HEK293T (cell line): ENCODE data around the gene ETV6.

Experiments
- CTCF ChIA-PET: fragments of 350-600 bp; formaldehyde crosslinking; extraction: SDS; loops from one replicate; lab custom pipeline; 2021; ENCODE audit warnings: antibody characterized with exemption, inconsistent platforms; lab: Yijun Ruan, JAX
- POLR2A ChIA-PET: fragments of 350-600 bp; formaldehyde crosslinking; extraction: SDS; loops from one replicate; lab custom pipeline; 2020; ENCODE audit warnings: antibody characterized with exemption, inconsistent platforms; lab: Yijun Ruan, JAX
- DNase-seq: peaks from one replicate; pipeline ENCODE4 v3.0.0; 2012; ENCODE audit warnings: mixed read lengths; ENCODE audit errors: extremely low spot score
- ARNT ChIP-seq: fragments of 450-650 bp; IDR thresholded peaks from 2 replicates; pipeline ENCODE4 v1.6.1; 2017; ENCODE audit warnings: mild to moderate bottlenecking
- BHLHE40 ChIP-seq: fragments of 450-650 bp; IDR thresholded peaks from 2 replicates; pipeline ENCODE4 v1.6.1; 2016; ENCODE audit warnings: mild to moderate bottlenecking, moderate library complexity, borderline replicate concordance
- CTBP1 ChIP-seq: fragments of 450-650 bp; IDR thresholded peaks from 2 replicates; pipeline ENCODE4 v1.6.1; 2016; ENCODE audit warnings: borderline replicate concordance
- ELF4 ChIP-seq: fragments of 450-650 bp; IDR thresholded peaks from 2 replicates; pipeline ENCODE4 v1.6.1; 2017; ENCODE audit warnings: antibody characterized with exemption
- FOXA1 ChIP-seq: fragments of 450-650 bp; IDR thresholded peaks from 2 replicates; pipeline ENCODE4 v1.6.1; 2016; ENCODE audit warnings: mild to moderate bottlenecking
- FOXK2 ChIP-seq: fragments of 450-650 bp; IDR thresholded peaks from 2 replicates; pipeline ENCODE4 v1.6.1; 2016; ENCODE audit warnings: mild to moderate bottlenecking
- FOXM1 ChIP-seq: fragments of 450-650 bp; IDR thresholded peaks from 2 replicates; pipeline ENCODE4 v1.6.1; 2017; ENCODE audit warnings: mild to moderate bottlenecking, borderline replicate concordance
- HDGF ChIP-seq: fragments of 450-650 bp; IDR thresholded peaks from 2 replicates; pipeline ENCODE4 v1.6.1; 2017; ENCODE audit warnings: antibody characterized with exemption, borderline replicate concordance
- L3MBTL2 ChIP-seq: fragments of 450-650 bp; conservative IDR thresholded peaks from 2 replicates; pipeline ENCODE4 v1.6.1; 2016; ENCODE audit warnings: mild to moderate bottlenecking
- LEF1 ChIP-seq: fragments of 450-650 bp; IDR thresholded peaks from 2 replicates; pipeline ENCODE4 v1.6.1; 2017; ENCODE audit warnings: mild to moderate bottlenecking, borderline replicate concordance
- NFRKB ChIP-seq: fragments of 450-650 bp; IDR thresholded peaks from 2 replicates; pipeline ENCODE4 v1.6.1; 2016; ENCODE audit warnings: mild to moderate bottlenecking, moderate library complexity
- SP1 ChIP-seq: fragments of 450-650 bp; IDR thresholded peaks from 2 replicates; pipeline ENCODE4 v1.6.1; 2017
- SUZ12 ChIP-seq: fragments of 450-650 bp; IDR thresholded peaks from 2 replicates; pipeline ENCODE4 v1.6.1; 2016; ENCODE audit warnings: mild to moderate bottlenecking
- TARDBP ChIP-seq: fragments of 450-650 bp; IDR thresholded peaks from 2 replicates; pipeline ENCODE4 v1.6.1; 2016
- ZNF384 ChIP-seq: fragments of 450-650 bp; IDR thresholded peaks from 2 replicates; pipeline ENCODE4 v1.6.1; 2016
- TF ChIP-seq, protein P1 (sequence below): fragments of 450-650 bp; IDR thresholded peaks from 2 replicates; pipeline ENCODE4 v1.6.1; 2016

ETV6 gene

DNA sequence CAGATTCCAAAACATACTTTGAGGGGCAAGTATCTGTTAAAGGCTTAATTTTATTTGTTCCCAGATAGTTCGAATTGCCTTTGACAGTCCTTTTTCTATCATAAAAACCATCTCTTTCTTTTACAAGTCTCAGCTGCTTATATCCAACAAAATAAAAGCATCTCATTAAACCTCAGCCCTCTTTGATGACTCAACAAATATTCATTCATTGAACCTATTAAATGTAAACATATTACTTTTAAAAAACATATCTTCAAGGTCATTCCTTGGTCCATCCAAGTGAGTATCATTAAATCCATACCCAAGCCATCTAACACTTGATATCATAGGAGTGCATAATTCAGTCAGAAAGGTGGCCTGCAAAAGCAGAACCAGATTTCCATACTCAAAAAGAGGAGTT is 266.6 kb downstream of the ETV6 start:
- POLR2A ChIA-PET, result no interaction called here
- TF ChIP-seq FOXK2 (no peak), NFRKB (no peak), FOXA1 (no peak), SP1 (no peak), CTBP1 (no peak), ZNF384 (no peak), SUZ12 (no peak), LEF1 (no peak), BHLHE40 (no peak), L3MBTL2 (no peak), HDGF (no peak), FOXM1 (no peak), ELF4 (no peak)

DNA sequence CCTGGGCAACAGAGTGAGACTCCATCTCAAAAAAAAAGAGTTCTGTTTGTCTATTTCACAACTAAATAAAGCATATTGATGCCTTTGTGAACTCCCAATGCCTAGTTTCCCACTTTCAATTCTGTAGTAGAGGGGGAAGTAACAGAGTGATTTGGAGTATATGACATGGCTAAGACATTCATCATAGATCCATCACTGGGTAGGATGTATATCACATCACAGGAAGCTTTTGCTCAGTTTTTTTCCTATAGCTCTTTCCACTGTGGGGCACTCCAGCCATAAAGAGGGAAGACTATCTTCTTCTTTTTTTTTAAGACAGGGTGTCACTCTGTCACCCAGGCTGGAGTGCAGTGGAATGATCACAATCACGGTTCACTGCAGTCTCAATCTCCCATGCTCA is 267.3 kb downstream of the ETV6 start:
- no peak for DNase-seq
- TF ChIP-seq L3MBTL2 (no peak), ELF4 (no peak), CTBP1 (no peak), NFRKB (no peak), FOXM1 (no peak), TARDBP (no peak), HDGF (no peak), SUZ12 (no peak), SP1 (no peak), LEF1 (no peak), FOXK2 (no peak), BHLHE40 (no peak), ARNT (no peak), ZNF384 (no peak), FOXA1 (no peak)
- TF ChIP-seq, protein P1, sequence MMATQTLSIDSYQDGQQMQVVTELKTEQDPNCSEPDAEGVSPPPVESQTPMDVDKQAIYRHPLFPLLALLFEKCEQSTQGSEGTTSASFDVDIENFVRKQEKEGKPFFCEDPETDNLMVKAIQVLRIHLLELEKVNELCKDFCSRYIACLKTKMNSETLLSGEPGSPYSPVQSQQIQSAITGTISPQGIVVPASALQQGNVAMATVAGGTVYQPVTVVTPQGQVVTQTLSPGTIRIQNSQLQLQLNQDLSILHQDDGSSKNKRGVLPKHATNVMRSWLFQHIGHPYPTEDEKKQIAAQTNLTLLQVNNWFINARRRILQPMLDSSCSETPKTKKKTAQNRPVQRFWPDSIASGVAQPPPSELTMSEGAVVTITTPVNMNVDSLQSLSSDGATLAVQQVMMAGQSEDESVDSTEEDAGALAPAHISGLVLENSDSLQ, result no peak

More for the DNA sequence above, 266.6 kb downstream of the ETV6 start:
- CTCF ChIA-PET, result no interaction called here
- DNase-seq, result no peak

DNA sequence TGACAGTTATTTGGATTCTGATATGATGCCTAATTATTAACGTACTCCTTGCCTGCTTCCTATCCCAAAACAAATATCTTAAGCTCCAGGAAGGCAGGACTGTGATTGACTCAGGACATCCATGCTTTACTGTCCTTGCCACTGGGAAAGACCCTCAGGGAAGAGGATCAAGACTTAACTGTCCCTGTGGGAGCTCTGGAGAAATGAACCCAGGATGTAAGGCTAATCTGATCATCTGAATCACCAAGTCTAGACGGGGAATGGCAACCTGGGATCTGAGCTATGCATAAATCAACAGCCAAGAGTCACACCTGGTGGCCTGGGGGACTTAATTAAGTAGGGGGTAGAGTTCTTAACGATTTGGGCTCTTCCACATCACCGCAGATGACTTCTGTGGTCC is 268.0 kb downstream of the ETV6 start:
- TF ChIP-seq NFRKB, result no peak
- no peak for TF ChIP-seq SUZ12
- no peak for TF ChIP-seq ZNF384
- no peak for TF ChIP-seq ELF4
- no peak for TF ChIP-seq L3MBTL2
- TF ChIP-seq FOXK2, result no peak
- TF ChIP-seq, protein P1, result no peak
- no peak for TF ChIP-seq ARNT
- no peak for TF ChIP-seq FOXA1
- no peak for TF ChIP-seq SP1
- no peak for TF ChIP-seq BHLHE40
- TF ChIP-seq LEF1, result no peak
- TF ChIP-seq TARDBP, result no peak
- TF ChIP-seq HDGF, result no peak
- no peak for TF ChIP-seq CTBP1
- no peak for TF ChIP-seq FOXM1
- CTCF ChIA-PET, result interaction anchor here (0.6 kb wide), 1 partner anchor 116 kb away, joined by 3 read pairs; no protein-coding TSS in a partner anchor
- POLR2A ChIA-PET, result no interaction called here
- no peak for DNase-seq

More for the DNA sequence above, 267.3 kb downstream of the ETV6 start:
- ChIA-PET POLR2A (no interaction called here), CTCF (no interaction called here)

DNA sequence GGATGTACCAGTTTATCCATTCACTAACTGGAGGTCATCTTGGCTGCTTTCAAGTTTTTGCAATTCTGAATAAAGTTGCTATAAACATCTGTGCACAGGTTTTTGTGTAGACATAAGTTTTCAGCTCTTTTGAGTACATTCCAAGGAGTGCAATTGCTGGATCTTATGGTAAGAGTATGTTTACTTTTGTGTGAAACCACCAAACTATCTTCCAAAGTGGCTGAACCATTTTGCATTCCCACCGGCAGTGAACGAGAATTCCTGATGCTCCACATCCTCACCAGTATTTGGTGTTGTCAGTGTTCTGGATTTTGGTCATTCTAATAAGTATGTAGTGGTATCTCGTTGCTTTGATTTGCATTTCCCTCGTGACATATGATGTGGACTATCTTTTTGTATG is 270.8 kb downstream of the ETV6 start:
- DNase-seq, result no peak
- no peak for TF ChIP-seq L3MBTL2
- no peak for TF ChIP-seq SUZ12
- no peak for TF ChIP-seq FOXM1
- no peak for TF ChIP-seq ARNT
- no peak for TF ChIP-seq SP1
- TF ChIP-seq CTBP1, result no peak
- TF ChIP-seq BHLHE40, result no peak
- no peak for TF ChIP-seq FOXA1
- no peak for TF ChIP-seq LEF1
- TF ChIP-seq TARDBP, result no peak
- TF ChIP-seq, protein P1, result no peak
- TF ChIP-seq ELF4, result no peak
- no peak for TF ChIP-seq FOXK2
- no peak for TF ChIP-seq HDGF
- TF ChIP-seq NFRKB, result no peak
- ChIA-PET CTCF (no interaction called here), POLR2A (no interaction called here)

DNA sequence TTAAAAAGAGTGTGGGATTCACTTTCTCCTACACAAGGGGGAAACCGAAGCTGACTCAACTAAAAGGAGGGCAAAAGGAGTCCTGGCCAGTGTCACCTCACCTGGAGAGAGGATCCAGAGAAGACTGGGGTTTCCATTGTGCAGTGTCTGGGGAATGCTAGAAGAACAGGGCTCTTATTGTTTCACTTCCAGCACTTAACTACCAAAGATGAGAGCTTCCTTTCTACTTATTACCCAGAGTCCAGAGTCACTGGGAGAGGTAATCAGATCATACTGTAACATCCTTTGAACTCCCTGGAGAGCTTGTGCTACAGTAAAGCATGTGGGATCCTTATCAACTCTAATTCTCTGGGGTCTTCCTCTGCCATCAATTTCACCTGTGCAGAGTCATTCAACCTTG is 272.9 kb downstream of the ETV6 start:
- POLR2A ChIA-PET, result no interaction called here

DNA sequence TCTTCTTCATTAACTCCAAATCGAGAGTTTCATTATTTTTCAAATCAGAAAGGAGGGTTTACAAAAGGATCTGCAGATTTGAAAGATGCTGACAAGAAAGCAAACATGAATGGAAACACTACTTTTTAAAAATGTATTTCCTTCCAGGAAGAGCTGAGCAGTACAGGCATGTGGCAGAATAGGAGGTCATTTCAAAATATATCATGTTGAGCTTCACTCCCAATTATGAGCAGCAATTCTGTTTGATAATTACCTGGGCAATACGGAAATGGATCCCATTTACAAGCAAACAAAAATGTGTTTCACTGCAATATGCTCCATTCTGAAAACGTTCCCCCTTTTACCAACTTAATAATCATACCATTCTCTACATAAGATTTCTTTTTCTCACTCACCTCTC is 273.6 kb downstream of the ETV6 start:
- ChIA-PET POLR2A (no interaction called here), CTCF (interaction anchor here (0.7 kb wide), 1 partner anchor 161 kb away, joined by 3 read pairs; no protein-coding TSS in a partner anchor)
- no peak for DNase-seq
- TF ChIP-seq, protein P1, result no peak
- no peak for TF ChIP-seq ARNT
- no peak for TF ChIP-seq FOXK2
- no peak for TF ChIP-seq NFRKB
- no peak for TF ChIP-seq ZNF384
- no peak for TF ChIP-seq CTBP1
- TF ChIP-seq LEF1, result no peak
- TF ChIP-seq SP1, result no peak
- TF ChIP-seq HDGF, result no peak
- TF ChIP-seq TARDBP, result no peak
- no peak for TF ChIP-seq L3MBTL2
- no peak for TF ChIP-seq FOXA1
- TF ChIP-seq BHLHE40, result no peak
- TF ChIP-seq FOXM1, result no peak
- TF ChIP-seq SUZ12, result no peak
- TF ChIP-seq ELF4, result no peak

More for the DNA sequence above, 272.9 kb downstream of the ETV6 start:
- no peak for DNase-seq
- TF ChIP-seq BHLHE40, result no peak
- no peak for TF ChIP-seq TARDBP
- TF ChIP-seq ELF4, result no peak
- TF ChIP-seq LEF1, result no peak
- CTCF ChIA-PET, result interaction anchor here (0.7 kb wide), 1 partner anchor 161 kb away, joined by 3 read pairs; no protein-coding TSS in a partner anchor
